Brain microvascular endothelial cell (primary cell): ENCODE measurements around the gene POTEC.
"Not testable (repeated sequence)": the region's sequence is repeated elsewhere in the genome, so short reads cannot be mapped to it uniquely, and the experiment has no call there.

Source experiments
- DNase-seq: peaks from one replicate; pipeline ENCODE4 v3.0.0-alpha.2; 2020
- H3K27ac ChIP-seq: fragments of 250-450 bp; sonication (Bioruptor Pico); 2 replicates; pipeline ENCODE4 v1.5.1; 2020; ENCODE audit warnings: mild to moderate bottlenecking, moderate library complexity
- H3K27me3 ChIP-seq: fragments of 250-450 bp; sonication (Bioruptor Pico); replicated peaks from 2 replicates; pipeline ENCODE4 v1.5.1; 2020; ENCODE audit warnings: mild to moderate bottlenecking
- H3K36me3 ChIP-seq: fragments of 250-450 bp; sonication (Bioruptor Pico); replicated peaks from 2 replicates; pipeline ENCODE4 v1.5.1; 2020; ENCODE audit warnings: mild to moderate bottlenecking
- H3K4me3 ChIP-seq: 2 replicates; pipeline ENCODE4 v1.5.1; 2011; ENCODE audit warnings: low read depth, mild to moderate bottlenecking, control low read depth, low read length, moderate library complexity
- in situ Hi-C: cut with HindIII; loops from 2 replicates; pipeline ENCODE4 v1.10.0; 2017; ENCODE audit warnings: low sequenced_read_pairs, low pct_ligation_motif_present
- TF ChIP-seq, protein P1 (sequence below): IDR thresholded peaks from 2 replicates; pipeline ENCODE4 v1.5.1; 2011; ENCODE audit warnings: low read depth, mild to moderate bottlenecking, moderate library complexity, low read length, control low read depth, inconsistent platforms; ENCODE audit errors: missing control alignments

Gene POTEC

GRCh38 chr18:14543446-14543964 is at the start of gene POTEC:
TSS of gene POTEC (minus strand) at chr18:14543600. CDS start at chr18:14543146, 454 bp downstream.
- H3K36me3 ChIP-seq, H3K27ac ChIP-seq, DNase-seq, in situ Hi-C loops, H3K27me3 ChIP-seq, H3K4me3 ChIP-seq: not testable (repeated sequence)

DNA sequence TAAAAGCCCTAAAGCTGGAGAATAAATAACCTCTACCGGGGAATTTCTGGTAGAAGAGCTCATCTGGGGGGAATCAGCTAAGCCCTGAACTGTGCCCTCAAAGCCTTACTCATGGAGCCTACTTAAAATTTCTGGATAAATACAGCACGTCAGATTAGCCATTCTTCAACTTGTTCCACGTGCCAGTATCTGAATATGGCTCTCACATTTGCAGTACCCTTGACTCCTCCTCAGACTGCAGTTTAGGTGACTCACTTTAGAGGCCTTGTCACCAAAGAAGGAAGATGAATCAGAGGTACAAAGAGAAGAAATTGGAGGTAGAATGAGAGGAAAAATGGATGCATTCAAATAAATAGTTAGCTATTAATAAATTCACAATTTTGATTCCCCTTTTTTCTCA is 34.6 kb upstream of the POTEC start:
- TF ChIP-seq, protein P1, sequence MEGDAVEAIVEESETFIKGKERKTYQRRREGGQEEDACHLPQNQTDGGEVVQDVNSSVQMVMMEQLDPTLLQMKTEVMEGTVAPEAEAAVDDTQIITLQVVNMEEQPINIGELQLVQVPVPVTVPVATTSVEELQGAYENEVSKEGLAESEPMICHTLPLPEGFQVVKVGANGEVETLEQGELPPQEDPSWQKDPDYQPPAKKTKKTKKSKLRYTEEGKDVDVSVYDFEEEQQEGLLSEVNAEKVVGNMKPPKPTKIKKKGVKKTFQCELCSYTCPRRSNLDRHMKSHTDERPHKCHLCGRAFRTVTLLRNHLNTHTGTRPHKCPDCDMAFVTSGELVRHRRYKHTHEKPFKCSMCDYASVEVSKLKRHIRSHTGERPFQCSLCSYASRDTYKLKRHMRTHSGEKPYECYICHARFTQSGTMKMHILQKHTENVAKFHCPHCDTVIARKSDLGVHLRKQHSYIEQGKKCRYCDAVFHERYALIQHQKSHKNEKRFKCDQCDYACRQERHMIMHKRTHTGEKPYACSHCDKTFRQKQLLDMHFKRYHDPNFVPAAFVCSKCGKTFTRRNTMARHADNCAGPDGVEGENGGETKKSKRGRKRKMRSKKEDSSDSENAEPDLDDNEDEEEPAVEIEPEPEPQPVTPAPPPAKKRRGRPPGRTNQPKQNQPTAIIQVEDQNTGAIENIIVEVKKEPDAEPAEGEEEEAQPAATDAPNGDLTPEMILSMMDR: no peak
- Histone ChIP-seq H3K36me3 (no peaks in the 10 kb centered on the region), H3K4me3 (no peak overlapping the region), H3K27me3 (no peaks in the 10 kb centered on the region), H3K27ac (no peak overlapping the region)
- no peak for DNase-seq
- in situ Hi-C loops: no loop called here

DNA sequence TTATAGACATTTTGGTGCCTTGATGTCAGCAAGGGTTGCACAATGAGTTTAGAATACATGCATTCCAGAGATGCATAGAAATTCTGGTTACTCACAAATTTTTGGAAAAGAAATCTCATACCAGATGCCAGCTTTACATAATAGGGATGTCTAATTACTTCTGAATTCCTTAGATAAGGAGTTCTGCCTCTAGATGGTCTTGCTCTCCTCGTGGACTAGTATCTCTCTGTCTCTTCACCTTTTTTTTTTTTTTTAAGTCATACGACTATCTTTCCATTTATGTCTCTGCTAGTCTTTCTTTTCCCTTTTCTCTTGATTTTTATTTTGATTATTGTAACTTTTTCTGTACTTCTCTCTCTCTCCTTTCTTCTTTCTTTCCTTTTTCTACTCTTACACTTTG is 16.1 kb upstream of the POTEC start:
- DNase-seq, H3K27ac ChIP-seq, in situ Hi-C loops, H3K36me3 ChIP-seq, H3K4me3 ChIP-seq, H3K27me3 ChIP-seq: not testable (repeated sequence)

DNA sequence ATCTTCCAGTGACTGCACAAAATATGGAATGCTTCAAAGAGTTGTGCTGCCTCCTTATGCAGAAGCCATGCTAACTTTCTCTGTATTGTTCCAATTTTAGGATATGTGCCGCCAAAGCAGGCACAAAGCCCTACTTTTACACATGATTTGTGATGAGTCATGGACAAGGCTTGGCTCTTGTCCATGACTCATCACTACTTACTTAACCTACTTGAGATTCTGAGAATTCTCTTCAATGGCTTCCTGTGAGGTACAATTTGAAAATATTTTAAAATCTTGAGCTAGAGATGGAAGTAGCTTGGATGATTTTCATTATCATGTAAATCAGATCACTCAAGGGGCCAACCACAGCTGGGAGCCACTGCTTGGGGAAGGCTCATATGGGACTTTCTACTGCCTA is 11.7 kb downstream of the POTEC start:
- H3K36me3 ChIP-seq, DNase-seq, in situ Hi-C loops, H3K4me3 ChIP-seq, H3K27ac ChIP-seq, H3K27me3 ChIP-seq: not testable (repeated sequence)

DNA sequence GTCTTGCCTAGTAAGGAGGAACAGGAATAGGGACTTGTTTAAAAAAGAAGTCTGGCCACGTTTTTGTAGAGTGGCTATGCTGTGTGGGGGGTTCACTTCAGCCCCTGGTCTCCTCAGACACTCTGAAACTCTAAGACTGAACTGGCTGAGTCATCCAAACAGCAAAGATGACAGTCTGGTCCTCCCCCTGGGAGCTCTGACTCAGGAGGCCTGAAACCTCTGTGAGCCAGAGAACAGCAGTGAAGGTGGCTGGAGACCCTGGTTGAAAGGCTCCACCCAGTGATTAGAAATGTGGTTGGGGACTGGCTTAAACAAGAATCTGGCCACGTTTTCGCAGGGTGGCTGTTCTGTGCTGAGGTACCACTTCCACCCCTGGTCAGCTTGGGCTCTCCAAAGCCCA is 32.7 kb downstream of the POTEC start:
- H3K27me3 ChIP-seq, H3K36me3 ChIP-seq, DNase-seq, in situ Hi-C loops, H3K4me3 ChIP-seq, H3K27ac ChIP-seq: not testable (repeated sequence)

GRCh38 chr18:14503691-14504090 is 39.7 kb downstream of the POTEC start:
- H3K36me3 ChIP-seq, H3K27ac ChIP-seq, DNase-seq, H3K4me3 ChIP-seq, in situ Hi-C loops, H3K27me3 ChIP-seq: not testable (repeated sequence)

DNA sequence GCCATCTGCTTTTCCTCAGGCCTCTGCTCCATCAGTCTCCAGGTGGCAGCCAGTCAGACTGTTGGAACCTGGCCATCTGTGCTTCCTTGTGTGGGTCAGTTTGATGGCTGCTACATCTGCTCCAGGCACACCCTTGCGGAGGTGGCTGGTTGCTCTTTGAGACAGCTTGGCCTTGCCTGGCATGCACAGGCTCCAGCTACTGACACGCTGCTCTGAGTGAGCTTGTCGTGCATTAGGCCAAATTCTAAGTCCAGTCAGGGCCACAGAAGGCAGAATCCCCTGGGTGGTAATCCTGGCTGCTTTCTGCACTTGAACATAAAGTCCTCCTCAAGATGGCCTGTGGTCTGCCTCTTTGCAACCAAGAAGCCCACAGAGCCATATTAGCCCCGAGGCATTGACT is 41.5 kb downstream of the POTEC start:
- H3K4me3 ChIP-seq, DNase-seq, H3K27ac ChIP-seq, H3K36me3 ChIP-seq, in situ Hi-C loops, H3K27me3 ChIP-seq: not testable (repeated sequence)

DNA sequence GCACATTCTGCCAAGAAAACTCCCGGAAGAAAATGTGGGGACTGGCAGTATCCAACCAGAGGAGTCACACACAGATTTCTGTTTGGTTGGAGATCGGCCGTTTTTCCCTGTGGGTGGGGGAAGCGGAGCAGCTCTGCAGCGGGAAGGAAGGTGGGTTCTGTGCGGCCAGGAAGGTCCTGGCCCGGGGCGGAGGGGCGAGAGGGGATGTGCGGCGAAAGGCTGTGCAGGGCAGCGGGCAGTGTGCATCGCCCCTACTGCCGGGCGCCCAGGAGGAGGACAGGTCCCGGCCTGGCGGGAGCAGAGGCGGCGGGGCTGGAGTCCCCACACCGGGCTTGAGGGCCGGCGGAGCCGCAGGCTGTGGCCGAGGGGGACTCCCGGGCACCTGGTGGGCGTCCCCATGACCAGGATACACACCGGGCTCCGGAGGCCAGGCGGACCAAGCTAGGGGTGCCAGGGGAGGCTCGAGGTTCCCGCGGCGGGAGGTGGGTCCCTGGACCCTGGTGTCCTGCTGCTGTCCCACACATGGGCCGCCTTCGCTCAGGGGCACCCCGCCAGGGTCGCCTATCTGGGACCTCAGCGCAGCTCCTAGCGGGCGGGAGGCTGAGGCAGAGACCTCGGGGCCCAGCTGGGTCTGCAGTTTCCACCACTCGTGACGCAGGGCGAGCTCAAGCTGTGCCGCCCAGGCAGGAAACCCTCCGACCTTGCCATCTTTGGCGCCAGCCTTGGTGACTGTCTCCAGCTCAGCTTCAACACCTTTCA is 54.0 kb downstream of the POTEC start:
- DNase-seq, H3K27me3 ChIP-seq, in situ Hi-C loops, H3K4me3 ChIP-seq, H3K27ac ChIP-seq, H3K36me3 ChIP-seq: not testable (repeated sequence)

GRCh38 chr18:14488789-14489188 is 54.6 kb downstream of the POTEC start:
- H3K36me3 ChIP-seq, H3K4me3 ChIP-seq, DNase-seq, H3K27ac ChIP-seq, in situ Hi-C loops, H3K27me3 ChIP-seq: not testable (repeated sequence)

GRCh38 chr18:14486926-14487580 is 56.3 kb downstream of the POTEC start:
- H3K36me3 ChIP-seq, H3K4me3 ChIP-seq, in situ Hi-C loops, H3K27ac ChIP-seq, DNase-seq, H3K27me3 ChIP-seq: not testable (repeated sequence)

- H3K27me3 ChIP-seq, H3K4me3 ChIP-seq, H3K36me3 ChIP-seq, in situ Hi-C loops, H3K27ac ChIP-seq, DNase-seq: not testable (repeated sequence)
These were observed 64.3 kb downstream of the POTEC start for GRCh38 chr18:14479076-14479475.

DNA sequence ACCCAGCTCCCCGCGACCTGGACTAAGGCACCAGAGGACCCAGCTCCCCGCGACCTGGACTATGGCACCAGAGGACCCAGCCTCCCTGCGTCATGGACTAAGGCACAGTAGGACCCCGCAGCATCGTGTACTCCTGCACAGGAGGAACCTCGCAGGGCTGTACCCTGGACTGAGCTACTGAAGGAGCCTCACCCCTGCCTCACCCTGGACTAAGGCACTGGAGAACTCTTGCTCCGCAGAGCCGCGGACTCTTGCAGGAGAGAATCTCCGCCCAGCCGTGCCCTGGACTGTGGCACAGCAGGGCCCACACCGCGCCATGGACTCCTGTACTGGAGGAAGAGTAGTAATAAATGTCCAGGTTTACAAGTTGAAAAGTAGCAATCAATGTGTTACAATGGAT is 67.9 kb downstream of the POTEC start:
- DNase-seq, H3K27ac ChIP-seq, in situ Hi-C loops: not testable (repeated sequence)

GRCh38 chr18:14474752-14475151 is 68.6 kb downstream of the POTEC start:
- DNase-seq, H3K4me3 ChIP-seq, in situ Hi-C loops, H3K36me3 ChIP-seq, H3K27ac ChIP-seq, H3K27me3 ChIP-seq: not testable (repeated sequence)

More for the DNA sequence above, 67.9 kb downstream of the POTEC start:
- not testable (repeated sequence) for H3K27me3 ChIP-seq, H3K36me3 ChIP-seq, H3K4me3 ChIP-seq
